GM12801 (cell line): ENCODE measurements around the gene TNK1.

Source experiments
- CTCF ChIP-seq: IDR thresholded peaks from one replicate; pipeline ENCODE4 v1.5.1; 2011; ENCODE audit warnings: control low read depth; ENCODE audit not compliant: insufficient read length; ENCODE audit errors: extremely low read depth

TNK1 gene

GRCh38 chr17:7391307-7391706 is 10.4 kb downstream of the TNK1 start:
- TF ChIP-seq CTCF: no peak

GRCh38 chr17:7392696-7393612 is 12.1 kb downstream of the TNK1 start:
- no peak for TF ChIP-seq CTCF

DNA sequence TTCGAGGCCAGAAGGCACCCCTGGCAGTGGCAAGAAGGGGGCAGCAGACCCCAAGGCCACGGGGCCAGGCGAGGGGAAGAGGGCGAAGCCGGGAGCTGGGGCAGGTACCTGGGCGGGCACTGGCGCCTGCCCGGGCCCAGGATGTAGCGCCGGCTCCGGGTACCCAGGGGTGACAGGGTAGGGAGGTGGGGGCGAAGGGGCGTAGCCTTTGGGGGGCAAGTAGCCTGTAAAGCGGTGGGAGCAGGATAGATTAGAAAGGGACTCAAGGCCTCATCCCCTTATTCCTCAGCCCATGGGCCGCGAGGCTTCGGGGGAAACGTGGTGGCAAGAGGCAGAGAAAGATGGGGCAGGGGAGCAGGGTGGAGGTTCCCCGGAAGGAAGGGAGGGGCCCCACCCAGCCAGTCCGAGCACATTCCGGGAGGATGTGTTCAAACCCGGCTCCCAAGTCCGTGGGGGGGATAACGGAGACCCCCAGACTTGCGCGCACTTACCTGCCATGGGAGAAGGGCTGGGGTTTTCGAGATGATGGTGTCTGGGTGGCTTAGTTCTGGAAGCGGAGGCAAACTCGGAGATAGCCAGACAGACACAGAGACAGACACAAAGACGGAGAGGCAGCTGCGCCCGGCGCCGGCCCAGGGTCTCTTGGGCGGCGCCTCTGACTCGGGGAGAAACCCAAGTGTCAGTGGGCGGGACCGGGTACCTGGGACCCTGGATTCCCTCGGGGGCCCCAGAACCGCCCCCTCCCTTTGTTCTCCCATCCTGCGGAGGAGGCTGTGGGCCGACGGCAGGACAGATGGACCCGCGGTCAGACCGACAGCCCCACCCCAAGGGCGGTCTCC is 12.9 kb downstream of the TNK1 start:
- no peak for TF ChIP-seq CTCF

DNA sequence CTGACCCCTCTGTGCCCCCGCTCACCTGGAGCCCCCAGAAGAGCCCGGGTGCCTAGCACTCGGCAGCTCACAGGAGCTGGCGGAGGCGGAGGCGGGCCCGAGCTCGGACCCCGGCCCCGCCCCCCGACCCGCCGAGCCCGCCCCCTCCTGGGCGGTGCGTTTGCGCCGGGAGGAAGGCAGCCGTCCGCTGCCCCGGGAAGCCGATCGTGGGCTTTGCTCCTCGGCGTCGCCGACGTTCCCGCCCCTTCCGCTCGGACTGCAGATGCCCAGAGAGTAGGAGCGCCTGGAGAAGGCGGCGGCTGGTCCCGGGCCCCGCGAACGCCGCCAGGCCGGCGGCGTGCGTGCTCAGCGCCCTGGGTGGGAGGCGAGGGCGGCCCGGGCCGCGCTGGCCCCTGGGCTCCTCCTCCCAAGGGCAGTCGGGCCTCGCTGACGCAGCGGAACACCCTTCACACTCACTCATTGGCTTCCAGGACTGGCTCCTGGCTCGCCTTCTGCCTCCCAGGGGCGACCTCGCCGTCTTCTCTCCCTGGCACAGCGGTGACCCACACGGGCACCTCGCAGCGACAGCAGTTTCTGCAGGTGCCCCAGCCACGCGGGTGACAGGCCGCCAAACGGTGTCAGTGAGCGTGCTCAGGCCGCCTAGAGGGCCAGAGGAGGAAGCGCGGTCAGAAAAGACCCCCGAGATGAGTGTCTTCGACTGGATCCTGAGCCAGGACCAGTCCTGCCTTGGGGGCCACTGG is 13.7 kb downstream of the TNK1 start, which contains the start of gene PLSCR3:
Gene PLSCR3 (minus strand): TSS at position 74 of the 740 bp plus-strand sequence. CDS start 415 bp downstream, outside the sequence.
- TF ChIP-seq CTCF: no peak

DNA sequence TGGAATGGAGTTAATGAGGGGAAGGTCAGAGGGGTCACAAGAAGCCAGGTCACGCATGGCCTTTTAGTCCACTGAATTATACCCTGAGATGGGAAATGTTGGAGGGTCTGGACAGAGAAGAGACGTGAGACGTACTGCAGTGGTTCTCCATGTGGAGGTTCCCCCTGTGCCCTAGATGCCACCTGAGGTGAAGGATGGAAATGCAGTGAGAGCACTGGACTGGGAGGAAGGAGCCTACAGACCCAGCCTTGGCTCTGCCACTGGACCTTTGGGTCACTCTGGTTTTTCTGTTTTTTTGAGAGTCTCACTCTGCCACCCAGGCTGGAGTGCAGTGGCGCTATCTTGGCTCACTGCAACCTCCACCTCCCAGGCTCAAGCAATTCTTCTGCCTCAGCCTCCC is 15.3 kb downstream of the TNK1 start:
- no peak for TF ChIP-seq CTCF

- TF ChIP-seq CTCF: no peak
Measured at GRCh38 chr17:7398612-7399011, 17.7 kb downstream of the TNK1 start.
